ENCODE measurements around the gene CCNE1.

GRCh38 chr19:29772696-29773095, 39.1 kb upstream of the CCNE1 start:
- TF ChIP-seq EZH2phosphoT487 (IDR thresholded peaks at IDR 0.05; ENCODE audit: borderline replicate concordance, low read depth) (no peak), CTCF (IDR thresholded peaks at IDR 0.05) (no peak), POLR2AphosphoS5 (IDR thresholded peaks at IDR 0.05; ENCODE audit: low read depth, low read length) (no peak), EP300 (IDR thresholded peaks at IDR 0.05; ENCODE audit: borderline replicate concordance in 1 of 2, low read depth in 1 of 2, low read length in 1 of 2) (no peak), NFIC (IDR thresholded peaks at IDR 0.05; ENCODE audit: borderline replicate concordance) (no peak), REST (IDR thresholded peaks at IDR 0.05; ENCODE audit: low read depth, low read length) (no peak), TEAD4 (IDR thresholded peaks at IDR 0.05; ENCODE audit: borderline replicate concordance, insufficient read depth) (no peak)
